Activated naive CD4-positive, alpha-beta T cell treated with anti-CD3 and anti-CD28 coated beads for 36 hours (primary cell): Measurements from ENCODE around the gene CHST15. TPM values are rescaled to one million over a fixed set of nuclear protein-coding genes. Genes with fewer than 3 reads are reported as not detected.

ENCODE experiments used
- CTCF ChIA-PET: fragments of 350-600 bp; sonication (Branson Sonifier 250); formaldehyde crosslinking; loops from one replicate; lab custom pipeline; 2021; ENCODE audit warnings: antibody characterized with exemption; lab: Charles Lee
- DNase-seq: peaks from one replicate; pipeline ENCODE4 v3.0.0-alpha.2; 2020
- H3K27ac Mint-ChIP-seq: one replicate; pipeline ENCODE4 v1.8.0; 2021; ENCODE audit warnings: mild to moderate bottlenecking, mixed read lengths
- H3K27me3 Mint-ChIP-seq: one replicate; pipeline ENCODE4 v1.8.0; 2021; ENCODE audit warnings: low read depth, mixed read lengths
- H3K36me3 Mint-ChIP-seq: one replicate; pipeline ENCODE4 v1.8.0; 2021; ENCODE audit warnings: low read depth, mixed read lengths
- H3K4me1 Mint-ChIP-seq: one replicate; pipeline ENCODE4 v1.8.0; 2021; ENCODE audit warnings: low read depth, mixed read lengths
- H3K4me3 Mint-ChIP-seq: one replicate; pipeline ENCODE4 v1.8.0; 2021; ENCODE audit warnings: mild to moderate bottlenecking, moderate library complexity, mixed read lengths
- H3K9me3 Mint-ChIP-seq: one replicate; pipeline ENCODE4 v1.8.0; 2021; ENCODE audit warnings: mixed read lengths
- intact Hi-C: fragments of 100-400 bp; cut with micrococcal nuclease; formaldehyde crosslinking; loops from one replicate; pipeline ENCODE4 v1.15.1; 2023
- total RNA-seq, 2 experiments: library from RNA; stranded (reverse); gene quantifications; one replicate each; pipeline ENCODE4 v1.2.3, GENCODE V29; 2021

Gene CHST15
- total RNA-seq, 2 experiments from 2014 or later = 0.47 to 0.50 TPM

DNA sequence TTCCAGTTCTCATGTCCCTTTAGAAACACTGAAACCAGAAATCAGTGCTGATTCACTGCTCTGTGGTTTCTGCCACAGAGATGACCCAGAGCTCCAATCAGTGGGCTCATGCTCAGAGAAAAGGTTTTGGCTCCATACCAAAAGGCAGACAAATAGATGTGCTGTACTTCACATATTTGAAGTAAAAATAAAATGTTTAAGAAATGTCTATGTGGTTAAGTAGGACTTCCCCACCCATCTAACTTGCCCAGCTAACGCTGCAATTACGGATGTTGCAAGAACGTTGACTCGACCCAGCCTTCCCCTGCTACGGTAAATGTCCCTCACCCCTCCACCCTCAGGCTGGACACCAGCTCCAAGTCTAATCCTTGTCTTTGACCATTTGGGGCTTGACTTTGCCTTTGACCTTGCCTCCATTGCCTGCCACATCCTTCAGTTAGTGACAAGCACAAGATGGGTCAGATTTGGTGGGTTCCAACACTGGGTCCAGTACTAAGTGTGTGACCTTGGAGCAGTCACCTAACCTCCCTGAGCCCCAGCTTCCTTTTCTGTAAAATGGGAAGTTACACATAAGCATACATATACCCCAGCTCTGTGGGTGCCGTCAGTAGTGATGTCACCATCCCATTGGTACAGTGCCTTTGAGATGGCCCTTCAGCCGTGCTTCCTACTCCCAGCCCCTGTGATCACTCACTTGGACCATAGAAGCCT lies 95.8 kb downstream of the CHST15 start:
- CTCF ChIA-PET = interaction anchor here (0.6 to 4.9 kb wide), 3 partner anchors 159 to 391 kb away, joined by 4 to 123 read pairs (median 4); no protein-coding TSS in a partner anchor
- Mint-ChIP-seq H3K36me3 (no peaks in the 10 kb centered on the region), H3K9me3 (no peaks in the 10 kb centered on the region), H3K27me3 (peaks cover 34% of the 10 kb centered on the region), H3K4me3 (no peak overlapping the region), H3K27ac (no peak overlapping the region), H3K4me1 (peaks cover 9% of the 10 kb centered on the region)
- no peak for DNase-seq
- intact Hi-C loops = loop anchor here (5.0 to 10.0 kb wide), 5 partner anchors 95 to 745 kb away; partner anchors contain the start of genes CHST15 and FAM53B

GRCh38 chr10:123997013-123997412 lies 96.4 kb downstream of the CHST15 start:
- no peak overlapping the region for H3K27ac Mint-ChIP-seq
- peaks cover 9% of the 10 kb centered on the region for H3K4me1 Mint-ChIP-seq
- H3K4me3 Mint-ChIP-seq = no peak overlapping the region
- H3K36me3 Mint-ChIP-seq = no peaks in the 10 kb centered on the region
- peaks cover 37% of the 10 kb centered on the region for H3K27me3 Mint-ChIP-seq
- DNase-seq = no peak
- H3K9me3 Mint-ChIP-seq = no peaks in the 10 kb centered on the region
- CTCF ChIA-PET = interaction anchor here (0.6 to 4.9 kb wide), 7 partner anchors 16 to 399 kb away, joined by 3 to 123 read pairs (median 4); no protein-coding TSS in a partner anchor
- intact Hi-C loops = loop anchor here (5.0 to 10.0 kb wide), 5 partner anchors 95 to 745 kb away; partner anchors contain the start of genes CHST15 and FAM53B

- intact Hi-C loops = loop anchor here (5.0 to 10.0 kb wide), 5 partner anchors 96 to 746 kb away; partner anchors contain the start of genes CHST15 and FAM53B
- CTCF ChIA-PET = interaction anchor here (0.6 to 4.9 kb wide), 23 partner anchors 9 to 532 kb away, joined by 3 to 123 read pairs (median 3); no protein-coding TSS in a partner anchor
- peaks cover 9% of the 10 kb centered on the region for H3K4me1 Mint-ChIP-seq
- DNase-seq = no peak
- H3K9me3 Mint-ChIP-seq = no peaks in the 10 kb centered on the region
- H3K4me3 Mint-ChIP-seq = no peak overlapping the region
- H3K27ac Mint-ChIP-seq = no peak overlapping the region
- H3K27me3 Mint-ChIP-seq = peaks cover 39% of the 10 kb centered on the region
- H3K36me3 Mint-ChIP-seq = no peaks in the 10 kb centered on the region
Measured at GRCh38 chr10:123996302-123996701, 97.1 kb downstream of the CHST15 start.

DNA sequence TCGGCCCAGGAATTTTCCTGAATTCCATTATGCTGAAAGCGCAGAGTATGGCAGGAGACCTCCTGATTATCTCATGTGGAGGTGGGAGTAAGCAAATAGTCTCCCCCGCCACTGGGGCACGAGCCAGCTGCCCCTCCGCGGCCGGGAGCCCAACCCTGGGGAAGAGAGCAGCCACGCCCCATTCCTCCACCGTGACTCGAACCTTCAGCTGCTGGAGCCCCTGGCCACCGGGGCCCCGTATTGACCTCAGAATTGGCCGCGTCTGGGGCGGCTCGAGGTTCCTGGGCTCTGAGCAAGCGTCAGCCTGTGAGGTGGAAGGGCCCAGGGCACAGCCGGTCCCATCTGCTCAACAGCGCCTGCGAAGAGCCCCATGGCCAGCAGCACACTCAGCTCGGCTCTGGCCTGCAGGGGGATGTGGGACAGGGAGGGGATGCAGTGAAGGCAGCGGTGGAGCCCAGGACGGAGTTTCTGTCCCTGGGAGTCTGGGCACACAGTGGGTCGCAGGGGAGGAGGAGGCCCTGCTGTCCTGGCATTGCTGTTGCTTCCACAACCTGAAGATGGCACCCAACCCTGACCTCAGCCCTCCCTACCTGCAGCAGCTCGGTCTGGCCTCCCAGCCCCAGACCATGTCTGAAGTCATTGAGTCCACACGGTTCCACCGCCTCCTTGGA lies 97.8 kb downstream of the CHST15 start:
- intact Hi-C loops = loop anchor here (1.0 to 10.0 kb wide), 7 partner anchors 97 to 747 kb away; partner anchors contain the start of genes CHST15 and FAM53B
- peaks cover 11% of the 10 kb centered on the region for H3K4me1 Mint-ChIP-seq
- CTCF ChIA-PET = interaction anchor here (0.6 to 4.9 kb wide), 31 partner anchors 10 to 532 kb away, joined by 3 to 123 read pairs (median 4); partner anchors contain the start of gene CHST15
- H3K9me3 Mint-ChIP-seq = no peaks in the 10 kb centered on the region
- DNase-seq = peak; percentile 54
- H3K27me3 Mint-ChIP-seq = peaks cover 45% of the 10 kb centered on the region
- H3K36me3 Mint-ChIP-seq = no peaks in the 10 kb centered on the region
- no peak overlapping the region for H3K27ac Mint-ChIP-seq
- H3K4me3 Mint-ChIP-seq = peak overlapping the region; percentile 14

DNA sequence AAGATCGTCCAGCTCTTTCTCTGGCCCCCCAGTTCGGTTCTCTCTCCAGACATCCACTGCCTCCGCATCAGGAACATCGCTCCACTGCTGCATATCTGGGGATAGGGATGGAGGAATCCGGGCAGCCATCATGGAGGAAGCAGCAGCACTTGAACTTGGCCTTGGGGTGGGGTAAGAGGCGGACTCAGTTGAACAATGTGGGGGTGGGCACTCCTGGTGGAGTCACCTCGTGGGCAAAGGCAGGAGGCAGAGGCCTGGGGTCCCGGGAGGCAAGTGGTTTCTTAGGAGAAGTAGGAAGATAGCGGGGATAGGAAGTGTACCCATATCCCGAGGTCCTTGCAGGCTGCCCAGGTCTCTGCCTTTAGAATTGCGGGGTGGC lies 98.3 kb downstream of the CHST15 start:
- Mint-ChIP-seq H3K27ac (no peak overlapping the region), H3K4me1 (peaks cover 11% of the 10 kb centered on the region), H3K36me3 (no peaks in the 10 kb centered on the region), H3K9me3 (no peaks in the 10 kb centered on the region), H3K4me3 (peak overlapping the region; percentile 14), H3K27me3 (peaks cover 50% of the 10 kb centered on the region)
- intact Hi-C loops = loop anchor here (1.0 to 10.0 kb wide), 7 partner anchors 97 to 747 kb away; partner anchors contain the start of genes CHST15 and FAM53B
- no peak for DNase-seq
- CTCF ChIA-PET = interaction anchor here (0.7 to 4.9 kb wide), 33 partner anchors 10 to 422 kb away, joined by 3 to 123 read pairs (median 4); partner anchors contain the start of gene CHST15

DNA sequence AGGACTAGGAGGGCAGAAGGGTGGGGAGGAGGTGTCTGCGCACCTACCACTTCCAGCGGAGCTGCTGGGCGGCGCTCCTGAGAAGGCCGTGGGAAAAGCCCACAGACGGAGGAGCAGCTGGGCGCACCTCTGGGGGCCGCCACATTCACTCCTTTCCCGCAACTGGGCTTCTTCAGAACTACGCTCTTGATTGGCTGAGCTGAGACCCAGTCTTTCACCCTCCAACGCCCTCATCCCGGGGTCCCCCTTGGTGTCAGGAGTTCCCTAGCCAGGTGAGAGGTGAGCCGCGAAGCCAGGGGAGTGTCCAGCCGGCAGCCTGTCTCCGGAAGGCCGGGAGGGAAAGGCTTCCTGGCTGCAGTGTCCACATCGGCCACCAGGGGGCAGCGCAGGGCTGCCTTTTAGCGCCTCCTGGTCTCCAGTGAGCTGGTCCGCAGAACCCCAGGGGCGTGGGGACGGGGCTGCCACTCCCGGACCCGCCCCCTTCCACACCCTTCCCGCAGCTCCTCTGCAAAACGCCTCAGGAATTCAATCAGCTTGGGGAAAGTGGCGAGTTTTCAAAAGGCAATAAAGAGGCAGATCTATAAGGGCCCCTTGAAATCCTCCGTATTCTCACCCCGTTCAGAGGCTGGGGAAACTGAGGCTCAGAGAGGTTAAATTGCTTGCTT lies 98.8 kb downstream of the CHST15 start:
- Mint-ChIP-seq H3K4me3 (no peak overlapping the region), H3K4me1 (peaks cover 11% of the 10 kb centered on the region), H3K27ac (no peak overlapping the region), H3K9me3 (no peaks in the 10 kb centered on the region), H3K27me3 (peaks cover 52% of the 10 kb centered on the region), H3K36me3 (no peaks in the 10 kb centered on the region)
- DNase-seq = peak; percentile 83
- CTCF ChIA-PET = interaction anchor here (0.5 to 4.9 kb wide), 34 partner anchors 8 to 791 kb away, joined by 3 to 123 read pairs (median 4); partner anchors contain the start of gene CHST15
- intact Hi-C loops = loop anchor here (1.0 to 10.0 kb wide), 9 partner anchors 98 to 748 kb away; partner anchors contain the start of genes CHST15 and FAM53B

DNA sequence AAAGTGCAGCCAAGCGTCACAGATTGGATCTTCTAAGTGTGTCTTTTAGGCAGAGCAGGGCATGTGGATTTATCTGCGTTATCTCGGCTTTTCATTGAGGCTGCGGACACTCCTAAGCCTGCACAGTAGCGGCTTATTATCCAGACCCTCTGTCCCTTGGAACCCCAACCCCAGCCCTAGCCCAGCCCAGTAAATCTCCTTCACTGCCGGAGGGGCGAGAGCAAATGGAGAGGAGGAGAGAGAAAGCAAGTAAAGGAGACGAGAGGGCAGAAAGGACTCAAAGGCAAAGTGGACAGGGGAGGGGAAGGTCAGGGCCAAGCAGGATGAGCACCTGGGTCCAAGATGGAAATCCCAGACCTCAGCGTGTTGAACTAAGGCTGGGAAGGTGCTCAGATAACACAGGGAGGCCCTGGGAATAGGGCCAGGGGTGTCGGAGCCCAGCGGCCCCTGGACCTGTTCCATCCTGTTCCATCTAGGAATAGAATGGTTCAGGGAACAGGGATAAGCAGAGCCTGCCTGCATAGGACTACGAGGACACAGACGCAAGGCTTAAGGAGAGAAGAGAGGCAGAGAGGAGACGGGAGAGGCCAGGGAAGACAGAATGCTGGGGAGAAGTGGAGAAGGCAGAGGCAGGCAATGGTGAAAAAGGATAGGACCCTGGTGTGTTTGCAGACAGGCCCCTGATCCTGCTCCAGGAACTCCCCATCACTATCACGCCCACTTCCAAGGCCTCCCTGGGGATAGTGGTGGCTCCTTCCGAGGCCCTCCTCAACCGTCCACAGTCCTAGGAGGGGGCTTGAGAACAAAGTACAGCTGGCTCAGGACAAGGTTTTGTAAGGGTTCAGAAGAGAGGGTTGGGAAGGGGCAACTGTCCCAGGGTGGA lies 99.6 kb downstream of the CHST15 start:
- Mint-ChIP-seq H3K27ac (no peak overlapping the region), H3K36me3 (no peaks in the 10 kb centered on the region), H3K4me3 (no peak overlapping the region), H3K9me3 (no peaks in the 10 kb centered on the region), H3K27me3 (peaks cover 54% of the 10 kb centered on the region), H3K4me1 (peaks cover 11% of the 10 kb centered on the region)
- intact Hi-C loops = loop anchor here (1.0 to 10.0 kb wide), 5 partner anchors 231 to 541 kb away; no protein-coding TSS in a partner anchor
- no peak for DNase-seq
- CTCF ChIA-PET = interaction anchor here (0.5 to 4.9 kb wide), 24 partner anchors 9 to 792 kb away, joined by 3 to 123 read pairs (median 6); partner anchors contain the start of gene CHST15

DNA sequence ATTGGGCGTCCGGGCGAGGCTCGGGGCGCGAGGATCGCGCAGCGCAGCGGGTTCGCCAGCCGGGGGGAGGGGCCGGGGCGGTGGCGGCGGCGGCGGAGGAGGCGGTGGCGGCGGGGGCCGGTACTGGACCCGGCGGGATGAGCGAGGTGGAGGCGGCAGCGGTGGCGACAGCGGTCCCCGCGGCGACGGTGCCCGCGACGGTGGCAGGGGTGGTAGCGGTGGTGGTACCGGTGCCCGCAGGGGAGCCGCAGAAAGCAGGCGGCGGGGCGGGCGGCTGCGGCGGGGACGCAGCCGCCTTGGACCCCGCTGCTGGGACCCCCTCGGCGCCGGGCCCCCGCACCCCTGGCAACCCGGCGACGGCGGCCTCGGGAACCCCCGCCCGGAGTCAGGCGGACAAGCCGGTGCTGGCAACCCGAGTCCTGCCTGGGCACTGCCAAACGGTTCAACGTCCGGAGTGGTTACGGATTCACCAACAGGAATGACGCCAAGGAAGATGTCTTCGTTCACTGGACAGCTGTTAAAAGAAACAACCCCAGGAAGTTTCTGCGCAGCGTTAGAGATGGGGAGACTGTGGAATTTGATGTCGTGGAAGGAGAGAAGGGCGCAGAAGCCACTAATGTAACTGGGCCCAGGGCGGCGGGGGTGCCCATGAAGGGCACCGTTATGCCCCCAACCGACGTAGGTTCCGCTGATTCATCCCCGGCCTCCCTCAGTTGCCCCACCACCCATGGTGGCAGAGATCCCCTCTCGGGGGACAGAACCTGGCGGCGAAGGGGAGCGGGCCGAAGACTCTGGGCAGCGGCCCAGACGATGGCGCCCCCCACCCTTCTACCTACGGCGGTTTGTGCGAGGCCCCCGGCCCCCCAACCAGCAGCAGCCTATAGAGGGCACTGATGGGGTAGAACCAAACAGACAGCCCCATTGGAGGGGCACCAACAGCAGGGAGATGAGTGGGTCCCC lies 101.5 kb downstream of the CHST15 start:
- intact Hi-C loops = loop anchor here (10.0 kb wide), 2 partner anchors 233 to 543 kb away; no protein-coding TSS in a partner anchor
- H3K9me3 Mint-ChIP-seq = no peaks in the 10 kb centered on the region
- CTCF ChIA-PET = interaction anchor here (1.0 kb wide), 1 partner anchor 397 kb away, joined by 3 read pairs; no protein-coding TSS in a partner anchor
- H3K4me1 Mint-ChIP-seq = peaks cover 11% of the 10 kb centered on the region
- peaks cover 57% of the 10 kb centered on the region for H3K27me3 Mint-ChIP-seq
- no peak overlapping the region for H3K4me3 Mint-ChIP-seq
- H3K36me3 Mint-ChIP-seq = no peaks in the 10 kb centered on the region
- H3K27ac Mint-ChIP-seq = no peak overlapping the region
- DNase-seq = no peak

DNA sequence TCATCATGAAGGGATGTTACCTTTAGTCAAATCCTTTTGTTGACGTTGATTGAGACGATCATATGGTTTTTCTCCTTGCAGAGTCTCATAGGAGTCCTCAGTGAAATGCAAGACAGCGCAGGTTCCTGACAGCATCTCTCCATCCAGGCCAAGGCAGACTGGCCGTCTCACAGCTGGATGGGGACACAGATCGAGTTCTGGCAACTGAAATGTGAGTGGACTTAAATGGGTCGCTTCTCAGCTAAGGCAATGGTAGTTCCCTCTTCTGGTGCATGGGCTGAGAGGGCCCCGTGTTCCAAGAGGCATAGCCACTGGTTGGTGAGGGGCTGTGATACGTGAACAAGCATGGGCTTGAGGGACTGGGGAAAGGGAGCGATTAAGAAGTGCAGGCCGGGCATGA lies 102.5 kb downstream of the CHST15 start:
- CTCF ChIA-PET = no interaction called here
- H3K9me3 Mint-ChIP-seq = no peaks in the 10 kb centered on the region
- H3K27me3 Mint-ChIP-seq = peaks cover 53% of the 10 kb centered on the region
- H3K36me3 Mint-ChIP-seq = no peaks in the 10 kb centered on the region
- intact Hi-C loops = loop anchor here (10.0 kb wide), 2 partner anchors 234 to 544 kb away; no protein-coding TSS in a partner anchor
- no peak for DNase-seq
- H3K4me1 Mint-ChIP-seq = peaks cover 11% of the 10 kb centered on the region
- H3K27ac Mint-ChIP-seq = no peak overlapping the region
- no peak overlapping the region for H3K4me3 Mint-ChIP-seq

- H3K4me1 Mint-ChIP-seq = peaks cover 2% of the 10 kb centered on the region
- CTCF ChIA-PET = no interaction called here
Measured at GRCh38 chr10:123988694-123989093, 104.7 kb downstream of the CHST15 start.

More at GRCh38 chr10:123988694-123989093, 104.7 kb downstream of the CHST15 start:
- Mint-ChIP-seq H3K4me3 (no peak overlapping the region), H3K36me3 (no peaks in the 10 kb centered on the region), H3K9me3 (no peaks in the 10 kb centered on the region), H3K27ac (no peak overlapping the region), H3K27me3 (peaks cover 40% of the 10 kb centered on the region)
- no peak for DNase-seq
- intact Hi-C loops = no loop called here
